UCSD-AML1 (cell line): ENCODE results near the gene RAD51D.
"Not testable (repeated sequence)": the region's sequence is repeated elsewhere in the genome, so short reads cannot be mapped to it uniquely, and the experiment has no call there.

Source experiments
- DNase-seq: peaks from one replicate; lab custom pipeline; 2025; ENCODE audit not compliant: unreplicated experiment; lab: John Stamatoyannopoulos, UW

The RAD51D gene

DNA sequence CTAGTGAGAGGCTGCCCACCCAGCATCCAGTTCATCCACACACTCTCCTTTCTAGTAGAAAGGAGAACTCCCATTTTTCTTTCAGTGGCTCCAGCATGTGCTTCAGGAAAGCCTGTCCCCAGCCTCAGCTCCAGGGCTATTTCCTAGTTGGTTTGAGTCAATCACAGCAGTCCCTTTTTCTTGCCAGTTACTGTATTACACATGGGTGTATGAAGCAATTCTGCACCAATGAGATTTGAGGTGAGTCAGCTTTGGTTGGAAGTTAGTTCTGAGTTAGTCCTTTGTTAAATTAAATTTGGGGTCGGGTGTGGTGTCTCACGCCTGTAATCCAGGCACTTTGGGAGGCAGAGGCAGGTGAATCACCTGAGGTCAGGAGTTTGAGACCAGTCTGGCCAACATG is 24.8 kb downstream of the RAD51D start:
- no peak for DNase-seq

DNA sequence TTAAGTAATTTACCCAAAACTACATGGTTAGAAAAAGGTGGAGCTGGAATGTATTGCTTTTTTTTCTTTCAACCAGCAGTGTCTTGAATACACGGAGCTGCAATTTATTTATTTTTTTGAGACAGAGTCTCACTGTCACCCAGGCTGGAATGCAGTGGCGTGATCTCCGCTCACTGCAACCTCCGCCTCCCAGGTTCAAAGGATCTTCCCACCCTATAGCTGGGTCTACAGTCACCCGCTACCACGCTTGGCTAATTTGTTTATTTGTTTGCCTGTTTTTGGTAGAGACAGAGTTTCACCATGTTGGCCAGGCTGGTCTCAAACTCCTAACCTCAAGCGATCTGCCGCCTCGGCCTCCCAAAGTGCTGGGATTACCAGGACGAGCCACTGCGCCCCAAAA is 29.0 kb downstream of the RAD51D start:
- not testable (repeated sequence) for DNase-seq

DNA sequence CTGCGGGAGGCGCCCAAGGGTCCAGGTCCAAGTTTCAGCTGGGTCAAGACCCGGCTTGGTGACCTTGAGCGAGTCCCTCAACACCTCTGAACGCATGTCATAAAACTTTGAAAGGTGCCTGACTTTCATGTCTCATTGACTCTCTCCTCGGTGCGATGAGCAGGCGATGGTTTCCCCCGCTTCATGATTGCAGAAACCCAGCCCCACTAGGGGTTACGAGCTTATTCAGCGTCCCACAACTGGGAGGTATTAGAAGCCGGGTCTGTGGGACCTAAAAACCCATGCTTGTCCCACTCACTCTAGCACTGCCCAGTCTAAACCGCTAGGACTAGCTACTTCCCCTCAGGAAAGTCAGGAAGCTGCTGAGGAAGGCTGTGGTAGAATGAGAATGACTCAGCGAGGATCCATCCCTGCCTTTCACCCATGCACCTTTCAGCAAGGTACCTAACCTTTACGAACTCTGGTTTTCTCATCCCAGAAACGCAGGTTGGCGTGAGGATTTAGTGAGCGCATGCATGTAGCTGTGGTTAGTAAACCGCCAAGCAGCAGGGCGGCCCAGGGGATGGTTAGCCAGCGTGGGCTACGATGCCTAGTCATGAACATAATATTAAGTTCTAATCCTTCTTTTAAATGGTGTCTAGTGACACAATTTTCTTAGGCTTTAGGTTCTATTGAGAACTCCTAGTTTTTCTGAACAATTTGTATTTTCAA is 29.9 kb downstream of the RAD51D start:
- DNase-seq: peak; percentile 82

DNA sequence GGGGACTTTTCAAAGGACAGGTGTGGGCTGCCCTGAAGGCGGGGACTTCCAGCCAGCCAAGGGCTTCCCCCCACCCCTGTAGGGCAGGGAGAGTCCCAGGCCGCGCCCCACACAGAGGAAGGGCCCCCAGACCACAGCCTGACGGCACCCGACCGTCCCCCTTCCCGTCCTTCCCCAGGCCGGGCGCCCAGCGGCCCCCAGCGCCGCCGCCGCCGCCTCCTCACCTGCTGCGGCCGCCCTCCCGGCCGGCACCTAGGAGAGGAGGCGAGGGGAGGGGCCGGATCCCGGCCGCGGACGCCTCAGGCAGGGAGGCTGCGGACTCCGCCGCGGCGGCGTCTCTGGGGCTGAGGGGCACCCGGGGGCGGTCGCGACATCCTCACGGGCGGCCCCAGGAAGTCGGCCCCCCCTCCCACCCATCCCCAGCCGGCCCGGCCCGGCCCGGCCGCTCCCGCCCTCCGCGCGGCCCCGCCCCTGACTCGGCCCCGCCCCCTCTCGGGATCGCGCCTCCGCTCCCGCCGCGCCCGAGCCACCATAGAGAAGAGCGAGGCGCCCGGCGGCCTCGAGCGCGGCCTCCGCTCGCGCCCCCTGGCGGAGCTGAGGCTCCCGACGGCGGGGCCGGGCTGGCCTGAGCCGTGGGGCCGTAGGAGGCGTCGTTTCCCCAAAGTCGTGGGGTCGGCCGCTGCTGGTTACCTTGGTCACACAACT is 30.6 kb downstream of the RAD51D start:
- DNase-seq: peak; percentile 92

DNA sequence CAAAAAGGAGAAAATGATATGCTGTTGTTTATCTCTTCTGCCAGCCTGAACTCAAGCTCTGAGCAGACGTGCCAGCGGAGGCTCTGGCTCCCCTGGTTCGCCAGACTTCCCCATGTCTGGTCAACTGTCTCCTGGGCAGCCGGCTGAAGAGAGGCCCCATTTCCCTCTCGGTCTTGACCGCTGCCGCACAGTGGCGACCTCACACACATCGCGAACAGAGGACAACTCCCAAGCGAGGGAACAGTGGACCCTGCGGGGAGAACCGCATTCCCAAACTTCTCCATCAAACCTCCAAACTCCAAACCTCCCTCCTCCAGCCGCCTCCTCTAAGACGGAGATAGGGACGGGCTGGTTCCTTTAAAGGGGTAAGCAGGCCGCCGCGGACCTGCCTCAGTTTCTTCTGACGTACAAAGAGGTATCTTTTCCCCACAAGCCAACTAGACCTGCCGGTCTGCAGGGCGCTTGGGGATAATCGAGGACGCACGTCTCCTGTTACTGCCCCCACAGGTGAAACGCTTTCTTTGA is 31.2 kb downstream of the RAD51D start:
- DNase-seq: peak; percentile 63

DNA sequence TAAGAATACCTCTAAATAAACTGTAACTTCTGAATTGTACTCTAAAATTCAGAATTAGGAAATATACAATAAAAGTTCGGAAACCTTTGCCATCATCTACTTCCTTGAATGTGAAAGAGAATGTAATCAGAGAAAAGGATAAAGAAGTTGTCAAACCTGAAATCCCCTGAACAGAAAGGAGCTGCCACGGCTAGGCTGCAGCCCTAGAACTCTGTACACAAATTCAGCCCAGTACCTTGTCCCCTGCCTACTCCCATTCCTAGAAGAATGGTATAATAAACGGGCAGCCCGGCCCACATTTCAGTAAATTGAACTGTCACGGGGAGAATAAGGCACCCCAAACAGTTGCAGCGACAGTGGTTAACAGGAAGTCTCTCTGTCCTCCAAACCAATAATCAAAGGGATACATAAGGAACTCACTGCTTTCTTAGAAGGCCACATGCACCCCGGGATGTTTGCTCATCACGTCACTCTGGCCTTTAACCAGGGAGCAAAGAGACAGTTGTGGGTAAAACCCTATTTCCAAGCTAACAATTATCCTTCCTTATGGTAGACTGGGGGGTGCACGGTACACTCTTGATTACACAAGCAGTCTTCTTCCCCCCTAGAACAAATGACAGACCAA is 31.8 kb downstream of the RAD51D start:
- peak; percentile 41 for DNase-seq

DNA sequence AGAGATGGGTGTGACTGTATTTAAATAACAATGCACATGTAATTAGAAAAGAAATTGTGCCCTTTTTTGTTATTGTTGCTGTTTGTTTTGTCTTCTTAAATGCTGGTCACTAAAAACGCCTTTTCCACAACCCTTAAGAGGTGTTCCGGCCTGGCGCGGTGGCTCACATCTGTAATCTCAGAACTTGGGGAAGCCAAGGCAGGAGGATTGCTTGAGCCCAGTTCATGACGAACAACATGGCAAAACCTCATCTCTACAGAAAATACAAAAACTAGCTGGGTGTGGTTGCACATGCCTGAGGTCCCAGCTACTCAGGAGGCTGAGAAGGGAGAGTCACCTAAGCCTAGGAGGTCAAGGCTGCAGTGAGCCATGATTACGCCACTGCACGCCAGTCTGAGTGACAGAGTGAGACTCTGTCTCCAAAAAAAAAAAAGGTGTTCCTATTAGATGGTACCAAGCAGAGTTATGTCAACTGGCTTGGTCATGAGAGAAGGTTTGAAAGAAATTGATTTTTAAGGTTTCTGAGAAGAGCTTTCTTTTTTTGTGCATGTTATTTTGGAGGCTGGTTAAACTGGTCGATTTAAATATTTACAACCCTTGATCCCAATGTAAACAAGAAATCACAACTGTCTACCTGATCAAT is 32.6 kb downstream of the RAD51D start:
- DNase-seq: no peak

DNA sequence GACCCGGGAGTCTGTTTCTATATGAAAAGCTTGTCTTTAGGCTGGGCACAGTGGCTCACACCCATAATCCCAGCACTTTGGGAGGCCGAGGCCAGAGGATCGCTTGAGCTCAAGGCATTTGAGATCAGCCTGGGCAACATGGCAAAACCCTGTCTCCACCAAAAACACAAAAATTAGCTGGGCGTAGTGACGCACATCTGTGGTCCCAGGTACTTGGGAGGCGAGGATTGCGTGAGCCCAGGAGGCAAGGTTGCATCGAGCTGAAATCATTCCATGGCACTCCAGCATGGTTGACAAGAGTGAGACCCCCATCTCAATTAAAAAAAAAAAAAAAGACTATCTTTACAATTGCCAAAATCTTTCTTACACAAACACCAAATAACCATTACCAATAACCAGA is 33.5 kb downstream of the RAD51D start:
- no peak for DNase-seq

DNA sequence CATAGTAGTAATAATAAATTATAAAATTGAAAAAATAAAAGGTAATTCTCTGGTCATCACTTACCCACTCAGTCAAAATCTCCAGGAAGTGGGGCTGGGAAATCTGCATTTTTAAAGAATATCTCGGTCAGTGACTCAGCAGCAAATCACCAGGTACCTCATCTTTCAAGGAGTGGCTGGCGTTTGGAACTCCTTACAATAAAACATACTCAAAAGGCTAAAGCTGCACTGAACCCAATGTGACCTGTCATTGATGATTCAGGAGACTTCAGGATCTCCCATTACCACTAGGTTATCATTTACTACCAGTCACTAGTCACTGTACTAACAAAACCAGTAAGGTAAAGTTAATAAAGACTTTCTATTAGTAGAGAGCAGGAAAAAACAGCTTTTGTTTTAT is 34.7 kb downstream of the RAD51D start:
- no peak for DNase-seq

DNA sequence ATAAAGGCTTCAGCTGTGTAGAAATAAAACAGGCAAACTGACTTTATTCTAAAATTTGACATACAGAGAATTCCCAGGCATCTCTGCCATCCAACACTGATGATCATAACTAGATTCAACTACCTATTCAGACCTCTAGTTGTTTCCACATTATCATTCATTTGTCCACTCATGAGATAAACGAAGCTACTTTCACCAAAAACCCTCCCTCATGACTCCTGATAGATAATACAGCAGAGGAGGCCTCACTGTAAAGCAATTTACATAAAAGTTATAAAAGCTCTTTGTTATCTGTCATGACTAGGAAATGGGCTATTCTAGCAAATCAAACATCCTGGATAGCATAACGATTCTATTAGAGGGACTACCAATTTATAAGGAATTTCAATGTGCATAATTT is 36.6 kb downstream of the RAD51D start:
- DNase-seq: no peak

DNA sequence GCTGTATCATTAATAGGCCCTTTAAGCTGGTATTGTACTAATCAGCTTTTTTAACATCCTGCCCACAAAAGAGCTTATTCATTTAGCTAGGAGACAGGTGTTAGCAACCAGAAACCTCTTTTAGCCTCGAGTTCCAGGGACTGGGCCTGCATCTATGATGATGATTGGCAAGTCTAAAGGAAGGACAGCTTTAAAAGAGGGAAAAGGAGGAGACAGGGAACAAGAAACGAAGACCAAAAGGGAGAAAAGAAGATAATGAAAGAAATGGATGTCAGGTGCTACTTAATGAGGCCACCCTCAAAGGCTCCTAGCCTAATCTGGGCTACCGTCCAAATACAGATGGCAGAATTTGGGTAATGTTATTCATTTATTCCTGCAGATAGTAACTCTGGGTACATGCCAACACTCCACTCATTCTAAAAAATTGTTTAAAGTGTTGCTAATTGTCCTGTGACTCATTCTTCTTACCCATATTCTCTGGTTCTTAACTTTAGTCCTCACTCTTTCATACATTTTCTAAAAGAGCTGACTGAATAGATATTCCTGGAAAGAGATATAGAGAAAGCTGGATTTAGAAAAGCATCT is 37.5 kb downstream of the RAD51D start:
- no peak for DNase-seq

DNA sequence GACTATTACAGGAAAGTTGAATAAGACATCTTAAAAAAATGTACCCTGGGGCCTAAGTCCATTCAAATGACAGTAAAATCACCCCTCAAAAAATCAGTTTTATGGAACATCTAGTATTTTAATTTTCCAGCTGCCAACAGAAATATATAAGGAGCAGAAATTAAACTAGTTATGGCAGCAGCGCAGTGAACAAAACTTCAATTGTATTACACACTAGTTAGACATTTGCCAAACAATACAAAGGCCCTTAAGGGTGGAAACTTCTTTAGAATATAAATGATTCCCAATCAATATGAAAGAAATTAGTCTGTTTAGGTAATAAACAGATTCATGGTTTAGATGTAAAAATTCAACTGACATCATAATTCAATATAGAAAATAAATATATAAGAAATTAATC is 38.0 kb downstream of the RAD51D start:
- no peak for DNase-seq

DNA sequence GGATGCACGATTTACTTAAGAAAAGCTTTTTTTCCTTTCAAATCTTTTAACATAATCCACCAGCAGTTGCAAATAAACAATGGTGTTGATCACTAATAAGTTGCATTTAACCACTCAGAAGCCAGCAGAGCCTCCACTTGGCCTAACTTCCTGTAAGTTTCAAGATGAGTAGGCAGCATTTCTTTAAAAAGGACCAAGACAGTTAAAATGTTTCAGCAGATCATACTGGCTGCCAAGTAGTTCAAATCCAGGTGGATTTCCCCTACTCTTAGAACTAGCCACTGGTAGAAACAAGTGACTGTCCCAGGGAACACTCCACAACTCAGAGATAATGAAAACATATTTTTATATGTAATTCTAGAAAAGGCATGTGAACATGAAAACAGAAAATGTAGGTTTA is 39.1 kb downstream of the RAD51D start:
- DNase-seq: no peak

DNA sequence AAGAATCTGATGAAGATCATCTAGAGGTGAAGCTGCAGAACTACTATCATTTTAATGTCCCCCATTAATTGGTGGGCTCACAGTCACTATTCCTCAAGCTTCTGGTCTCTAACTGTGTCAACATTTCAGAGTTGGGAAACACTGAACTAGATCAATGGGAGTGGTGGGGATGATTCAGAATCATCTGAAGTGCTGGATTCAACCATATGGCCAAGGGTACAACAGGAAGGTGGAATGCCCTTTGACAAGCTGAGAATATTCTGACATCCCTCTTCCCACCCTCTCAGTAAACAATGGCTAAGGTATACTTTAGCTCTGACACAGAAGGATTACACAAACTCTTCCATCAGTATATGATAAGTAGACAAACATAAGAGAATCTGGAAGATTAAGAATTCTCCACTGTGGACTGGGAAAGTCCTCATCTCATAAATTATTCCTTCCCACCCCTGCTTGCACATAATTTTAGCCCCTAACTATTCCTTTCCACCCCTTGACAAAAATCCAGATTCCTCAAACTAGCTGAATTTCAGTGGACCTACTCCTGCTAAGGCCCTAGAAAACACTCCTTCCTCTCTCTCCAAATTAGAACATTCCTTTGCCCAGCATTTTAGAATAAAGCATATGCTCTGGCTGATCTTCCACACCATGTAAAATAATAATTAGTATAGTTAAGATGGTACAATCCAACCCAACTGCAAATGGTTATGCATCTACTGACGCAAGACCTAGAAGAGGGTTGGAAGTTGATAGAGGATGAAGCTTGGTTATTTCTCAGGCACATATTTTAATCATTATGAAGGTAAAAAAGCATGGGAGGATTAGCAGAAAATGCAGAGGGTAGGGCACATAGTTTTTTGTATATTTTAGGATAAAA is 39.9 kb downstream of the RAD51D start:
- no peak for DNase-seq

DNA sequence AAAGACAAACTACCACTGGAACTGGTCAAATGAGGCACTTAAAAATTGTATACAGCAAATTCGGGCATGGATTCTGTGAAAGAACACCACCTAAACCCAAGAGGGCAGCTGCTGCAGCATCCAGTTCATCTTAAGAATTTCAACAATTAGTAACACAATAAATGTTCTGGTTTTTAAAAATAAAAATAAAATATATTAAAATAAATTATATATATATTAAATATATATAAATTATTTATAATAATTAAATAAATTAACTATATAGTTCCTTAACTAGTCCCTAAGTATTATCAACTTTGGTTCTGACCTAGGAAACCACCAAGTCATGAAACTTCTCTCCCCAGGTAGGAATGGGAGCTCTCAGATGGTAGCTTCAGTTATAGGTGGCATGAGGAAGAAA is 42.8 kb downstream of the RAD51D start:
- DNase-seq: no peak

DNA sequence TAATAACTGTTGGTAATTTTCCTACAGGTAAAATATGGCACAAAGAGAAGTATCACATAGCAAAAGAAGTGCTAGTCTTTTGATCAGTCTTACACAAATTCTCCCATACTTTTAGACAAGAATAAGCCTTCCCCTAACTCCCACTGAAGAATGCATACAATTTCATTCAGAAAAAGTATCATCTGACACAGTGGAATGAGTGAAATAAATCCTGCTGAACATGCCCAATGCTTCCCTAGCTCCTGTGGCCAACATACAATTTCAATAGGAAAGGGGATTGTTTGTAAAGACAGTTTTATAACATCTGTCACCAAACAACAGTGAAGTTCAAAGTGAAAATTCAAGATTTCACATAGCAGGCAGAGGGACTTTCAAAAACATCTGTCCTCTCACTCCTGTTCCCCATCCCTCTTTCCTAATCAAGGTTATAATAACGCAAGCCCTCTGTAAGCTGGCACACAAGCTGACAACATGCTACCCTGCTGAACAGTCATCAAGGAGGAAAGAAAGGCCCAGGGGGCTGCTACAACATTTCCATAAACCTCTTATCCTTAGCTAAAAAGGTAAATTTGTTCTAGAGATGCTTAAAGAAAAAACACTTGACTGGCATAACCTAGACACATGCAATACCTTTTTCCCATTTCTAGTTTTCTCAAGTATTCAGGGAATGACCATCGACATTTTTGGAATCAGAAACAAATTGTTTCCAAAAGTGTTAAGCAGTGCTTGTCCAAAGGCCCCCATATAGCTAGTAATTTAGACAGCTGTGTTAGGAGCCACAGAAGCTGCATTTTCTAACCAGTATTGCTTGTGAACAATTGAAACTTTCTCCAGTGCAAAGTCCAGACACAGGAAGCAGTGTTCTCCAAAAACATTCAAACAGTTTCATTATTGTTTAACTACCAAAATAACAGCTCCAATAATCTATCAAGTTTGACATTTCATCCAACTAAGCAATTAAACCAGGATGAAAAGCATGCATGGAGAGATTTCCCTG is 44.7 kb downstream of the RAD51D start:
- no peak for DNase-seq

DNA sequence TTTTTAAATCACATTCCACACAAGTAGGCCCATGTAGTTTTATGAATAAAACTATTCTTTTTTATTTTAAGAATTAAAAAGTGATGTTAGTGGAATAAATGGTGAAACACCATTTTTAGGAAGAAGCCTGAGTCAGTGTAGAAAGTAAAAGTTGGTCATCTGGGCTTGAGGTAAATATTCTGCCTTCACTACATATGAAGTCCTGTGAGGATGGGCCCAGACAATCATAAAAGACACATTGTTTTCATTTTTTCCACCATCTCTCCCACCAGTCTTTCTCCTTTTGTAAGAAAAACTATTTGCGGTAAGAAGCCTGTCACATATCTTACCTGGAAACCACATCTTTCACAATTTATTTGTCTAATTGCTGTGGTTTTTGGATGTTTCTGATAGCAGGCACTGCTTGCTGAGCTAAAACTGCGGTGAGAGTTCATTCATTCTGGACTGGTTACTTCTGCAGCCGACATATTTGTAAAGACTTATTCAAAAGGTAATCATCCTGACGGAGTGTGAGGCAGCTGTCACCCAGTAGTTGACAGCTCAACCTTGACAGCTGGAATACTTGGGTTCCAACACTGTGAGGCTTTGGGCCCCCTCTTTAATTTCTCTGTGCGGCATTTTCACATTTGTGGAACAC is 45.6 kb downstream of the RAD51D start:
- DNase-seq: no peak

DNA sequence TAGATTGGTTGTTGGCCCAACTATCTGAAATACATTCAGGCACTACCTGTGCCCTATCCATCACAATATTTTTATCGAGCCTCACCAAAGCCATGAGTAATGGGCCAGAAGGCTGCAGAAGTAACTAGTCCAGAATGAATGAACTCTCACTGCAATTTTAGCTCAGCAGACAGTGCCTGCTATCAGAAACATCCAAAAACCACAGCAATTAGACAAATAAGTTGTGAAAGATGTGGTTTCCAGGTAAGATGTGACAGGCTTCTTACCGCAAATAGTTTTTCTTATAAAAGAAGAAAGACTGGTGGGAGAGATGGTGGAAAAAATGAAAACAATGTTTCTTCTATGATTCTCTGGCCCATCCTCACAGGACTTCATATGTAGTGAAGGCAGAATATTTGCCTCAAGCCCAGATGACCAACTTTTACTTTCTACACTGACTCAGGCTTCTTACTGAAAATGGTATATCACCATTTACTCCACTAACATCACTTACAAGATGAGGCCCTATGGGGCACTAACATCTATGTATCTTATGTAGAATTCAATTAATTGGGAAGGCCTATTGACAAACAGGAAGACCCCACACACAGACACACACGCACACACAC is 46.4 kb downstream of the RAD51D start:
- no peak for DNase-seq
